ENCODE results near the gene AHSA1.

Gene AHSA1

DNA sequence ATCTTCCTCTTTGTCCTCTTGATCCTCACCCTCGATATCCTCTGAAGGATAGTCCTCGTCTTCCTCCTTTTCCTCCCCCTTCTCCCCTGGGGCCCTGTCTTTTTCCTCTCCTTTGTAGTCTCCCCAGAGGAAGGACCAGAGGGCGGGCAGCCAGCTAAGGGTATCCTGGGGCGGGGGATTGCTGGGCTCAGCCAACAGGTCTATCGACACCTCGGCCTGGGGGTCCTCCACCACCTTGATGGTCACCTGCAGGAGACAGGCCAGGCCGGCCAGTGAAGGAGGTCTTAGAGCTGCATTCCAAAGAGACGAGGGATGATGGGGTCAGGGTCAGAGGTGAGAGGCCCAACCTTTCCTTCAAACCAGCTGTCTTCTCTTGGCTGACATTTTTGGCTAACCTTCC, 24.5 kb downstream of the AHSA1 start:
- TF ChIP-seq, protein P1, sequence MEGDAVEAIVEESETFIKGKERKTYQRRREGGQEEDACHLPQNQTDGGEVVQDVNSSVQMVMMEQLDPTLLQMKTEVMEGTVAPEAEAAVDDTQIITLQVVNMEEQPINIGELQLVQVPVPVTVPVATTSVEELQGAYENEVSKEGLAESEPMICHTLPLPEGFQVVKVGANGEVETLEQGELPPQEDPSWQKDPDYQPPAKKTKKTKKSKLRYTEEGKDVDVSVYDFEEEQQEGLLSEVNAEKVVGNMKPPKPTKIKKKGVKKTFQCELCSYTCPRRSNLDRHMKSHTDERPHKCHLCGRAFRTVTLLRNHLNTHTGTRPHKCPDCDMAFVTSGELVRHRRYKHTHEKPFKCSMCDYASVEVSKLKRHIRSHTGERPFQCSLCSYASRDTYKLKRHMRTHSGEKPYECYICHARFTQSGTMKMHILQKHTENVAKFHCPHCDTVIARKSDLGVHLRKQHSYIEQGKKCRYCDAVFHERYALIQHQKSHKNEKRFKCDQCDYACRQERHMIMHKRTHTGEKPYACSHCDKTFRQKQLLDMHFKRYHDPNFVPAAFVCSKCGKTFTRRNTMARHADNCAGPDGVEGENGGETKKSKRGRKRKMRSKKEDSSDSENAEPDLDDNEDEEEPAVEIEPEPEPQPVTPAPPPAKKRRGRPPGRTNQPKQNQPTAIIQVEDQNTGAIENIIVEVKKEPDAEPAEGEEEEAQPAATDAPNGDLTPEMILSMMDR (IDR thresholded peaks at IDR 0.05; ENCODE audit: low read depth, low read length) = no peak
- DNase-seq (ENCODE audit: low read depth in 2 of 2) = no peak
- H3K4me3 ChIP-seq (replicated peaks in 1 of 2; ENCODE audit: low read depth in 2 of 2, low read length in 2 of 2) = no peak overlapping the region

DNA sequence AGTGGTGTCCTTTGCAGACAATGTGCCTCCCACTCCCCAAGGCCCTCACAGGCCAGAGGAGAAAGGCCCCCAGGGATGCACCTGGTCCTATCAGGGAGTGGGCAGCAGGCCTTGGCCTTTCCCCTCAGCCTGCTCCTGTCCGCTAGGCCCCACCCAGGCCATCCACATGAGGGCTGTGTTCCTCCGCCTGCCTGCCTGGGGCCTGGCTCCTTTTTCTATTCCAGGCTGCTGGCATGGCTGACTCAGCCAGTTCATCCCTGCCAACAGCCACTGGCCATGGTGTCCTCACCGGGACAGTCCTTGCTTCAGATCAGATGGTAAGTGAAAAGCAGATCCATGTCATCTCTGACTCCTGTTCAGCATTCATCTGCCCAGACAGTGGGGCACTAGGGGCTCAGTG, 27.4 kb downstream of the AHSA1 start:
- TF ChIP-seq, protein P1 (IDR thresholded peaks at IDR 0.05; ENCODE audit: low read depth, low read length) = no peak
- DNase-seq (ENCODE audit: low read depth in 2 of 2) = no peak
- no peak overlapping the region for H3K4me3 ChIP-seq (replicated peaks in 1 of 2; ENCODE audit: low read depth in 2 of 2, low read length in 2 of 2)

DNA sequence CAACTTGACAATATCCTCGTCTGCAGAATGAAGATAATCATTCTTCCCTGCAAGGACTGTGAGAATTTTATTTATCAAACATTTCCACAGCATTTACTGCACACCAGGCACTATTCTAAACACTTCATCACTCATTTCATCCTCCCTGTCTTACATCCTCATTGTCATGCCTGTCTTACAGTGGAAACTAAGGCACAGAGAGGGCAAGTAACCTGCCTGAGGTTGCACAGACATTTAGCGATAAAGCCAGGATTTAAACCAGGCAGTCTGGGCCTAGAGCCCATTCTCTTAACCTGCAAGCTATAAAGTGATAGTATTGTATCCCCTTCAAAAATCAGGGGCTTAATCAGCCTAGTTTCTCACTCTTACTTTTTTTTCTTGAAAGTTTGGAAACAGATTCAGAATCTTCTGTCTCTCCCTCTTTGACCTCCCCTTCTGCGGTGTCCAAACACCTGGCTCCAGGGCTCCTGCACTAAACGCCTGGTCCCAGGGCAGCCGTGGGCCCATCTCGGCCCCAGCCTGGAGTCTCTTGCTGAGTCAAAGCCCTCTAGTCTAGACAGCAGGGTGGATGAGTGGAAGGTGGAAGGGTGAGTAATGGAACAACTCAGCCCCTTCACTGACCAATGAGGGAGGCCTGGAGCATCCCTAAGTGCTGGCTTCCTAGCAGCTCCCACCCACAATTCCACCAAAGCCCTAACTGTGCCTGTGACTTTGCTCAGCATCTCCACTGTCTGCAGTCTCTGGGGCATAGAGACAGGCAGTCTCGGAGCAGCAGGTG, 28.2 kb downstream of the AHSA1 start:
- TF ChIP-seq, protein P1 (IDR thresholded peaks at IDR 0.05; ENCODE audit: low read depth, low read length) = no peak
- peak in 1 of 2 donors; percentile 88 for DNase-seq (ENCODE audit: low read depth in 2 of 2)

DNA sequence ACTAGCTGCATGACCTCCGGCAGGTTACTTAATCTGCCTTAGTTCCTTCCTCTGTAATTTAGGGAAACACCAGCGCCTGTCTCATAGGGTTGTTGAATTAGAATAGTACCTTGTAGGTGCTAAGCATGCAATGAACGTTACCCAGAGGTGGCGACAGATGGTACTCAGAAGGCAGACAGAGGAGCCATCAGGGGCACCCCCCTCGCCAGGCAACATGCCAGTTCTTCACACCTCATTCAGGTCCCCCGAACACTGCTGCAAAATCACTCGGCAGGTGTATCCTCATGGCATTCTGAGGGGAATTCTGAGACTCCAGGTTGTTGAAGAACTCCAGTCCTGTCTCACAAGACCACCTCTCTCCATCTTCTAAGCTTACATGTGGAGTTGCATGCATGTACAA, 30.7 kb downstream of the AHSA1 start:
- DNase-seq (ENCODE audit: low read depth in 2 of 2) = no peak
- H3K4me3 ChIP-seq (replicated peaks in 1 of 2; ENCODE audit: low read depth in 2 of 2, low read length in 2 of 2) = no peak overlapping the region
- TF ChIP-seq, protein P1 (IDR thresholded peaks at IDR 0.05; ENCODE audit: low read depth, low read length) = no peak

More for the DNA sequence above, 28.2 kb downstream of the AHSA1 start:
- H3K4me3 ChIP-seq (replicated peaks in 1 of 2; ENCODE audit: low read depth in 2 of 2, low read length in 2 of 2) = no peak overlapping the region

DNA sequence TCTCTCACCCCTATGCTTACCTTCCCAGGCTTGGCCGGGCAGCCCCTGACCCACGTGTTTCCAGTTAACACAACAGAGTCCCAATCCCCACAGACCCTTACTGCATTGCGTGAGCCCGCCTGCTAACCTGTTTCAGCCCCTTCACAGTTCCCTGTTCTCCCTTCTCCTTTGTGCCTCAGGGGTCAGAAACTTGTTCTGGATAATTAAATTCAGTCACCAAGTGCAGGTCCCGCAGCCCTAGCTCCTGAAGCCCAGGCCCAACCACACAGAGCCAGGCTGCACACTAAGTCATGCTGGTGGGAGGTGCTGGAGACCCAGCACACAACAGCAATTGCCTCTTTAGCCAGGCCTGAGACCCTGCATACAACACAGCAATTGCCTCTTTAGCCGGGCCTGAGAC, 31.1 kb downstream of the AHSA1 start:
- DNase-seq (ENCODE audit: low read depth in 2 of 2) = no peak
- TF ChIP-seq, protein P1 (IDR thresholded peaks at IDR 0.05; ENCODE audit: low read depth, low read length) = no peak
- H3K4me3 ChIP-seq (replicated peaks in 1 of 2; ENCODE audit: low read depth in 2 of 2, low read length in 2 of 2) = no peak overlapping the region

DNA sequence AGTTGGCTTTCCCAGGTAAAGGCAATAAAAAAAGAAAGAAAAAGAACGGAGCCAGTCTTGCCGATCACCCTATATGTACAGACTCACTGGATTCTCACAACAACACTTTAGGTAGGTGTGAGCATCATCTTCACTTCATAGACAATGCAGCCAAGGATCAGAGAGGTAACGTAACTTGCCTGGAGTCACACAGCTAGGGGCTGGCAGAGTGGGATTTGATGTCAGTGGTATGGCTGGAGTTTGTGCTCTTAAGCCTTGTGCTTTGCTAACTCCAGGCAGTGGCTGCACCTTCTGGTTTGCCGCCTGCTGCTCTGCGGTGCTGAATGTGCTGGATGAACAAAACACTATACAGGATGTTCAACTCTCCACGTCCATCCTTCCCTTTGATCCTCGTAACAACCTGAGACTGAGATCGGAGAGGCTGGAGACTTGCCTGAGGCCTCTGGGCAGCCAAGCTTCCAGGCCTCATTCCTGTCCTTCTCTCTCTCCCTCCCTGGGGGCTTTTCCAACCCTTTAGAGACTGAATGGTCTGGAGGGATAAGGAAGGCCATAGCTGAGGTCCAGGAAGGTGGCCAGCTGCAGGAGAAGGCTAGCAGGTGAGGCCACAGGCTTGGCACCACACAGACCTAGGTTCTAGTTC, 32.6 kb downstream of the AHSA1 start:
- TF ChIP-seq, protein P1 (IDR thresholded peaks at IDR 0.05; ENCODE audit: low read depth, low read length) = no peak
- no peak overlapping the region for H3K4me3 ChIP-seq (replicated peaks in 1 of 2; ENCODE audit: low read depth in 2 of 2, low read length in 2 of 2)
- no peak for DNase-seq (ENCODE audit: low read depth in 2 of 2)
